Central memory CD8-positive, alpha-beta T cell (primary cell): ENCODE data around the gene TADA1.
"Not testable (repeated sequence)": the region's sequence is repeated elsewhere in the genome, so short reads cannot be mapped to it uniquely, and the experiment has no call there.

Experiments used
- ATAC-seq: fragments of 150-1000 bp; cut with Tn5 transposase; replicated peaks from 2 replicates; pipeline ENCODE4 v1.10.0; 2022; ENCODE audit warnings: mild to moderate bottlenecking, moderate FRiP score, moderate number of reproducible peaks; ENCODE audit not compliant: poor library complexity, severe bottlenecking; ENCODE audit errors: extremely low read depth
- DNase-seq, 2 donors: peaks; one replicate each; pipeline ENCODE4 v3.0.0; 2021; ENCODE audit warnings: low spot score in 2 of 2
- H3K27ac Mint-ChIP-seq: one replicate; pipeline ENCODE4 v1.8.0; 2022; ENCODE audit warnings: low read depth, mild to moderate bottlenecking, moderate library complexity, mixed read lengths
- H3K27me3 Mint-ChIP-seq: one replicate; pipeline ENCODE4 v1.8.0; 2022; ENCODE audit warnings: mixed read lengths
- H3K36me3 Mint-ChIP-seq: one replicate; pipeline ENCODE4 v1.8.0; 2022; ENCODE audit warnings: mild to moderate bottlenecking, moderate library complexity, mixed read lengths; ENCODE audit not compliant: insufficient read depth
- H3K4me1 Mint-ChIP-seq: one replicate; pipeline ENCODE4 v1.8.0; 2022; ENCODE audit warnings: mixed read lengths
- H3K4me3 Mint-ChIP-seq: one replicate; pipeline ENCODE4 v1.8.0; 2022; ENCODE audit warnings: mild to moderate bottlenecking, moderate library complexity, mixed read lengths
- H3K9me3 Mint-ChIP-seq: one replicate; pipeline ENCODE4 v1.8.0; 2022; ENCODE audit warnings: mixed read lengths

TADA1 gene

GRCh38 chr1:166884040-166884642 lies 8.1 kb upstream of the TADA1 start:
- Mint-ChIP-seq H3K9me3 (no peaks in the 10 kb centered on the region), H3K36me3 (peaks cover 2% of the 10 kb centered on the region), H3K4me1 (peaks cover 8% of the 10 kb centered on the region), H3K4me3 (no peak overlapping the region), H3K27me3 (peaks cover 29% of the 10 kb centered on the region), H3K27ac (no peak overlapping the region)
- DNase-seq (no peak), ATAC-seq (no peak)

- peaks cover 29% of the 10 kb centered on the region for H3K27me3 Mint-ChIP-seq
- no peak overlapping the region for H3K4me3 Mint-ChIP-seq
- H3K27ac Mint-ChIP-seq, result no peak overlapping the region
- DNase-seq, result no peak
- H3K9me3 Mint-ChIP-seq, result no peaks in the 10 kb centered on the region
- no peak for ATAC-seq
- H3K4me1 Mint-ChIP-seq, result peaks cover 8% of the 10 kb centered on the region
- peaks cover 2% of the 10 kb centered on the region for H3K36me3 Mint-ChIP-seq
These were observed 6.8 kb upstream of the TADA1 start for GRCh38 chr1:166882893-166883292.

DNA sequence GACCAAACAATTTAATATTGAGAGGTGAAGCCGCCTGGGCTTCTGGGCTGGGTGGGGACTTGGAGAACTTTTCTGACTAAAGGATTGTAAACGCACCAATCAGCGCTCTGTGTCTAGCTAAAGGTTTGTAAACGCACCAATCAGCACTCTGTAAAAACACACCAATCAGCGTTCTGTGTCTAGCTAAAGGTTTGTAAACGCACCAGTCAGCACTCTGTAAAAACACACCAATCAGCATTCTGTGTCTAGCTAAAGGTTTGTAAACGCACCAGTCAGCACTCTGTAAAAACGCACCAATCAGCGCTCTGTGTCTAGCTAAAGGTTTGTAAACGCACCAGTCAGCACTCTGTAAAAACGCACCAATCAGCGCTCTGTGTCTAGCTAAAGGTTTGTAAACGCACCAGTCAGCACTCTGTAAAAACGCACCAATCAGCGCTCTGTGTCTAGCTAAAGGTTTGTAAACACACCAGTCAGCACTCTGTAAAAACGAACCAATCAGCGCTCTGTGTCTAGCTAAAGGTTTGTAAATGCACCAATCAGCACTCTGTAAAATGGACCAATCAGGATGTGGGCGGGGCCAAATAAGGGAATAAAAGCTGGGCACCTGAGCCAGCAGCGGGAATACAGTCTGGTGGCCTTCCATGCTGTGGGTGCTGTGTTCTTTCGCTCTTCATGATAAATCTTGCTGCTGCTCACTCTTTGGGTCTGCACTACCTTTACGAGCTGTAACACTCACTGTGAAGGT lies 2.3 kb upstream of the TADA1 start:
- H3K27ac Mint-ChIP-seq, H3K36me3 Mint-ChIP-seq, ATAC-seq, H3K27me3 Mint-ChIP-seq, DNase-seq, H3K9me3 Mint-ChIP-seq, H3K4me3 Mint-ChIP-seq: not testable (repeated sequence)
- peaks cover 19% of the 10 kb centered on the region for H3K4me1 Mint-ChIP-seq

- no peaks in the 10 kb centered on the region for H3K9me3 Mint-ChIP-seq
- peaks cover 37% of the 10 kb centered on the region for H3K4me1 Mint-ChIP-seq
- ATAC-seq (peak; percentile 1), DNase-seq (no peak)
- H3K4me3 Mint-ChIP-seq, result peak overlapping the region; percentile 94
- no peaks in the 10 kb centered on the region for H3K27me3 Mint-ChIP-seq
- peak overlapping the region; percentile 95 for H3K27ac Mint-ChIP-seq
- peaks cover 7% of the 10 kb centered on the region for H3K36me3 Mint-ChIP-seq
These were observed 425 bp upstream of the TADA1 start for GRCh38 chr1:166876540-166876838.

DNA sequence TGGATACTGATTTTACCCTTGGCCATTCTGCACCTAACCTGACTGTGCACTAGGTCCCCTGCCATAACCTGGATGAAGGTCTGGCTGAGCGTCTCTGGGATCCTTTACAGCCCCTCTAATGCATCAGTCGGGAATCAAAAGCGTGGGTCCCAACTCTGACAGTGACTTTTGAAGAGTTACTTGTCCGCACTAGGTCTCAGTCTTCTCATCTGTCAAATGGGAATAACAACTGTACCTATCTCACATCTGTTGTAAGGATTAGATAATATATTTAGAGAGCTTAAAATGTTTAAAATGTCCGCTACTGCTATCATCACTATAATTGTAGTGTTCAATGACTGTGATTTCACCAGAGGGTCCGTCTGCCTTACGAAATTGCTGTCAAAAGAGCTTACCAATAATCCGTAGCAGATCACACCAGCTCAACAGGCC lies 746 bp downstream of the TADA1 start:
- peaks cover 43% of the 10 kb centered on the region for H3K4me1 Mint-ChIP-seq
- DNase-seq, result no peak
- peak overlapping the region; percentile 33 for H3K27ac Mint-ChIP-seq
- ATAC-seq, result no peak
- H3K9me3 Mint-ChIP-seq, result no peaks in the 10 kb centered on the region
- peaks cover 7% of the 10 kb centered on the region for H3K36me3 Mint-ChIP-seq
- H3K4me3 Mint-ChIP-seq, result peak overlapping the region; percentile 94
- H3K27me3 Mint-ChIP-seq, result no peaks in the 10 kb centered on the region

GRCh38 chr1:166874464-166874863 lies 1.6 kb downstream of the TADA1 start:
- no peak for ATAC-seq
- Mint-ChIP-seq H3K4me1 (peaks cover 47% of the 10 kb centered on the region), H3K27ac (no peak overlapping the region), H3K4me3 (peak overlapping the region; percentile 94), H3K9me3 (no peaks in the 10 kb centered on the region), H3K36me3 (peaks cover 7% of the 10 kb centered on the region), H3K27me3 (no peaks in the 10 kb centered on the region)
- no peak for DNase-seq

- no peak for DNase-seq
- no peaks in the 10 kb centered on the region for H3K9me3 Mint-ChIP-seq
- H3K27ac Mint-ChIP-seq, result no peak overlapping the region
- no peaks in the 10 kb centered on the region for H3K27me3 Mint-ChIP-seq
- no peak overlapping the region for H3K4me3 Mint-ChIP-seq
- ATAC-seq, result no peak
- peaks cover 45% of the 10 kb centered on the region for H3K4me1 Mint-ChIP-seq
- peaks cover 26% of the 10 kb centered on the region for H3K36me3 Mint-ChIP-seq
These were observed 5.5 kb downstream of the TADA1 start for GRCh38 chr1:166870584-166870983.

DNA sequence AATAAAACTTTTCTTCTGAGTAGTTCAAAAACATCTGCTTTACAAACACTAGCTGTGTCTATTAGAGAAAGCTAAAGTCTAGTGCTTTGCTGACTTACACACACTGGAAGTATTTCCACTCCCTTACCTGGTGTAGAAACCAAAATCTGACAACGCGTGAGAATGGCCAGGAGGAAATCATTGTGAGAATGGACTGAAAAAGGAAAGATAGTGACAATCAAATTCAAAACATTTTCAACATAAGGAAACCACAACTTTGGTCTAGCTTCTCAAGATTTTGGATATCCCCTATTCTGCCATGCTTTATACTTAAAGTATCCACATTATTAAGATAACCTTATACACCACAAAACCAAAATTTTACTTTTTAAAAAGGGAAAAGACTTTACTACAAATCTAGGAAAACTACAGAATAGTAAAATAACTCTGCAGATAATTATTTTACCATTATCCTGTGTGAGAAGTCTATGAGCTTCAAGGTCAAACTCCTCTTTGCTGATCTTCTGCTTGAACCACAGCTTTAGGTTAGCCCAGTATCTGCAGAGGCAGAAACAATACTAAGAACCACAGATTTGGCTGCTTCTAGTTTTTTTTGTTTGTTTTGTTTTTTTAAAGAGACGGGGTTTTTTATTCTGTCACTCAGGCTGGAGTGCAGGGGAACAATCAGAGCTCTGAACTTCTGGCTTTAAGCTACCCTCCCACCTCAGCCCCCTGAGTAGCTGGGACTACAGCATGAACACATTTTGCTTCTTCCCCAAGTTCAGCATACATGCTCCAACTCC lies 6.6 kb downstream of the TADA1 start:
- Mint-ChIP-seq H3K36me3 (peaks cover 30% of the 10 kb centered on the region), H3K4me3 (no peak overlapping the region), H3K4me1 (peaks cover 38% of the 10 kb centered on the region), H3K27me3 (no peaks in the 10 kb centered on the region), H3K9me3 (no peaks in the 10 kb centered on the region), H3K27ac (no peak overlapping the region)
- DNase-seq (no peak), ATAC-seq (no peak)

DNA sequence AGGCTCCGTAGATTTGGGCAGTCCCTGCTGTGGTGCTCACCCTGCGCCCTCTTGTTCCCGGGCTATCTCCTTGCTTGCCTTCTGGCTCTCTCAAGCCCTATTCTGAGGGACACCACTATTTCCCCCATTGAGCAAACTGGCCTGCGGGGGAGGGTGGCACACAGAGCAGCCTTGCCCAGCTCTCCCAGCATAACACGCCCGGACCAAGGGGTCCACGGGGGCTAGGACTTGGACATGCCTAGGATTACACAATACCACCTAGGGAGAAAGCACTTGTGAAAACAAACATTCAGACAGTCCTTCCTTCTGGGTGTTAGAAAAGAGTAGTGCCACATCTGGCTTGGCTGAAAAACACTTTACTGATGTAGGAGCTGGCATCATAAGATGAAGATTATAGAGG lies 7.4 kb downstream of the TADA1 start:
- DNase-seq (no peak), ATAC-seq (no peak)
- Mint-ChIP-seq H3K4me3 (no peak overlapping the region), H3K4me1 (peaks cover 44% of the 10 kb centered on the region), H3K27me3 (no peaks in the 10 kb centered on the region), H3K36me3 (peaks cover 35% of the 10 kb centered on the region), H3K9me3 (no peaks in the 10 kb centered on the region), H3K27ac (no peak overlapping the region)

- peaks cover 50% of the 10 kb centered on the region for H3K36me3 Mint-ChIP-seq
- no peak overlapping the region for H3K27ac Mint-ChIP-seq
- no peak for DNase-seq
- peaks cover 20% of the 10 kb centered on the region for H3K4me1 Mint-ChIP-seq
- H3K27me3 Mint-ChIP-seq, result no peaks in the 10 kb centered on the region
- H3K9me3 Mint-ChIP-seq, result no peaks in the 10 kb centered on the region
- no peak for ATAC-seq
- no peak overlapping the region for H3K4me3 Mint-ChIP-seq
These were observed 10.1 kb downstream of the TADA1 start for GRCh38 chr1:166865926-166866325.

DNA sequence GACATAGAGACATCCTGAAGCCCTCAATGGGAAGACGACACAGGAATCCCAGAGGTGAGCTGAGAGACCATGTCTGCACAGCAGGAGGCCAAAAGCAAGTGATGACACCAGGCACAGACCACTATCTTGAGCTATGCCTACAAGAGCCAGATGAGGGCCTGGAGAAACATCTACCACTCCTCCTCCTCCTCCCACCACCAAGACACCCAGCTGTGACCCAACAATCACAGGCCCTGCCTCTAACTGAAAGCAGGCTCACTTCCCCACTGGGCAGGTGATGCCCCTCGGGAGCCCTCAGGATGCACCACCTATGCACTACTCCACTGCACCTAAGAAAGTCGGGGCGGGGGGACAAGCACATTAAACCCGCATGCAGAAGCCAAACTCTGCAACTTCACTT lies 16.5 kb downstream of the TADA1 start:
- ATAC-seq (no peak), DNase-seq (no peak)
- no peaks in the 10 kb centered on the region for H3K27me3 Mint-ChIP-seq
- H3K27ac Mint-ChIP-seq, result no peak overlapping the region
- H3K9me3 Mint-ChIP-seq, result no peaks in the 10 kb centered on the region
- H3K4me1 Mint-ChIP-seq, result peaks cover 12% of the 10 kb centered on the region
- H3K36me3 Mint-ChIP-seq, result peaks cover 60% of the 10 kb centered on the region
- H3K4me3 Mint-ChIP-seq, result no peak overlapping the region

GRCh38 chr1:166858726-166859419 lies 17.2 kb downstream of the TADA1 start:
- ATAC-seq, result no peak
- DNase-seq, result no peak
- H3K9me3 Mint-ChIP-seq, result no peaks in the 10 kb centered on the region
- peaks cover 5% of the 10 kb centered on the region for H3K4me1 Mint-ChIP-seq
- no peak overlapping the region for H3K4me3 Mint-ChIP-seq
- H3K27me3 Mint-ChIP-seq, result no peaks in the 10 kb centered on the region
- peaks cover 60% of the 10 kb centered on the region for H3K36me3 Mint-ChIP-seq
- H3K27ac Mint-ChIP-seq, result no peak overlapping the region
